ENCODE data around the gene VSIG10L2. TPM values are rescaled to one million over a fixed set of nuclear protein-coding genes. Genes with fewer than 3 reads are reported as not detected.

The VSIG10L2 gene
- total RNA-seq, 2 experiments from 2014 or later, result not detected

DNA sequence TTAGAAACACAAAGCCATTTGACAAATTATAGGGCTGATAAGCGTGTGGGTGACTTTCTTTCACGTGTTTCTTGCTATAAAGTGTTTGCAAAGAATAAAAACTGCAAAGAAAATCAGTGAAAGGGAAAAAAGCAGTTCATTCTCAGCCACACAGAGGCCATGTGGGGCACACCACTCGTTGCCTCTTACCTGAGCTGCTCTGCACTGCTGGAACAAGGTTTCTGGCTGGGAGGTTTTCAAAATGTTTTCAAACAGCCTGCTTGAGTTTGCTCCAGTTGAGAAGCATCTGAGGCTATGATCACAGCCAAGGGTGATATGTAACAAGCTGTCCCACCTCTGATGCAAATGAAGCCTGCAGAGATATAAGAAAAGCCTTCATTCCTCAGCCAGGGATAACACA is 14.7 kb upstream of the VSIG10L2 start:
- ChIA-PET CTCF (interaction anchor here (1.2 to 1.4 kb wide), 2 partner anchors 262 to 263 kb away, joined by 3 to 5 read pairs; no protein-coding TSS in a partner anchor), POLR2A (no interaction called here)
- DNase-seq (no peak), ATAC-seq (no peak)
- H3K27ac Mint-ChIP-seq, result no peak overlapping the region
- no peaks in the 10 kb centered on the region for H3K36me3 Mint-ChIP-seq (ENCODE audit: low read depth)
- H3K9me3 Mint-ChIP-seq (ENCODE audit: insufficient read depth), result no peaks in the 10 kb centered on the region
- H3K4me3 Mint-ChIP-seq, result no peak overlapping the region
- peaks cover 22% of the 10 kb centered on the region for H3K27me3 Mint-ChIP-seq (ENCODE audit: low read depth)
- peaks cover 16% of the 10 kb centered on the region for H3K4me1 Mint-ChIP-seq (ENCODE audit: low read depth)

DNA sequence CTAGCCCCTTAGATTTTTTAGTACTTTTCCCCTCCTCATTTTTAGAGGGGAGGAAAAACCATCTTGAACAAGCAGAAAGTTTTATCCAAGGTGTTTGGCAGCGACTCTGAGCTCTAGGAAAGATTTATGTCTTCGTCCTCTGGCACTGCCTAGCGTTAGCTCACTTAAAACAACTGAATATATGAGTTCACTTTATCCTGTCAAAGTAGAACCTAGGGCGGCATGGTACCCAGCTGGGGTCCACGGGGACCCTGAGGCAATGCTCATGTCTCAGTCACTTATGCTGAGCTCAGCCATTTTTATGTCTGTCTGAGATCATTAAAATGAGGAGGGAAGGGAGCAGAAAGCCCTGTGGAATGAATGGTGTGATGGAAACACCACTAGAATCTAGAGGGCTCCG is 14.2 kb upstream of the VSIG10L2 start:
- Mint-ChIP-seq H3K36me3 (ENCODE audit: low read depth) (no peaks in the 10 kb centered on the region), H3K27me3 (ENCODE audit: low read depth) (peaks cover 20% of the 10 kb centered on the region), H3K27ac (no peak overlapping the region), H3K4me1 (ENCODE audit: low read depth) (peaks cover 16% of the 10 kb centered on the region), H3K9me3 (ENCODE audit: insufficient read depth) (no peaks in the 10 kb centered on the region), H3K4me3 (no peak overlapping the region)
- ChIA-PET CTCF (interaction anchor here (1.4 kb wide), 1 partner anchor 262 kb away, joined by 5 read pairs; no protein-coding TSS in a partner anchor), POLR2A (no interaction called here)
- no peak for ATAC-seq
- DNase-seq, result no peak

DNA sequence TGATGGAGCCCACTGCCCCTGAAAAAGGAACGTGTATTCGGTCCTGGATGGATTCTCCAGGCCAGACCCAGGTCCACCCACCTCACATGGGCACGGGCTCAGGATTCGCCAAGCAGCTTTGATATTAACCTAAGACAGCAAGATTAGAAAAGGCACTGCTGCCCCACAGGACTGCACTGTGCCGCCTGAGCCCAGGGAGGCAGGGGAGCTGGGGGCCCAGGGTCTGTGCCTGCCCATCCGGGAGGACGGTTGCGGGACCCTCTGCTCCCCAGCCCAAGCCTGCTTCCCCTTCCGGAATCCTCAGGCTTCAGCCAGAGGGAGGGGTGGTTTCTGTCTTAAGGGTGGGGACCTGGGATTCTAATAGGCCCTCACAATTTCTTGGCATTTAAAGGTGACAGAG is 13.5 kb upstream of the VSIG10L2 start:
- H3K9me3 Mint-ChIP-seq (ENCODE audit: insufficient read depth), result no peaks in the 10 kb centered on the region
- no peak overlapping the region for H3K27ac Mint-ChIP-seq
- ChIA-PET CTCF (interaction anchor here (1.4 kb wide), 1 partner anchor 262 kb away, joined by 5 read pairs; no protein-coding TSS in a partner anchor), POLR2A (no interaction called here)
- H3K4me1 Mint-ChIP-seq (ENCODE audit: low read depth), result peaks cover 16% of the 10 kb centered on the region
- no peak overlapping the region for H3K4me3 Mint-ChIP-seq
- peaks cover 20% of the 10 kb centered on the region for H3K27me3 Mint-ChIP-seq (ENCODE audit: low read depth)
- DNase-seq, result no peak
- ATAC-seq, result no peak
- H3K36me3 Mint-ChIP-seq (ENCODE audit: low read depth), result no peaks in the 10 kb centered on the region

DNA sequence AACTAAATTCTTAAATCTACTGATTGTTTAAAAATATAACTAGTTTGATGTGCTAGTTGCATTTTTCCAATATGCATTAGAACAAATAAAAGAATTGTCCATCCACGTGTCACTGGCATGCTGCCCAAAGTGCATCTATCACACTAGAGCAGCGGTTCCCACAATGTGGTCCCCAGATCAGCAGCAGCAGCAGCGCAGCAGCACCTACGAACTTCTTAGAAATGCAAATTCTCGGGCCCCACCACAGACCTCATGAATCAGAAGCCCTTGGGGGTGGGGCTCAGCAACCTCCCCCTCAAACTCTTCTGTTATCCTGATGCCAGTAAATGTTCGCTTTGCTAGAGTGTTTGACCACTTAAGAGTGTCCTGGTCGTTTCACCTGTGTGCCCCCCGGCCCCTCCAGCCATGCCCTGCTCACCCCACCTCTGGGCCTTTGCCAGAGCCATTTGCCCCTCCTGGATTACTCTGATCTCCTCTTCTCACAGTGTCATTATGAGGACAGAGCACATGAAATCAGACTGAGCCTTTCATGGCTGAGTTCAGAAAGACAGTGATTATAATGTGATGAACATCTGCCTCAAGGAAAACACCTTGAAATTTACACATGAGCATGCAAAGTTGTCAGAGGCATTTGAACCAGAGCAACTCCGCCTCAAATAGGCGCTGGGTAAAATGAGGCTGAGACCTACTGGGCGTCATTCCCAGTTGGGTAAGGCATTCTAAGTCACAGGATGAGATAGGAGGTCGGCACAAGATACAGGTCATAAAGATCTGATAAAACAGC is 12.6 kb upstream of the VSIG10L2 start:
- ATAC-seq, result peak; percentile 69
- Mint-ChIP-seq H3K36me3 (ENCODE audit: low read depth) (no peaks in the 10 kb centered on the region), H3K9me3 (ENCODE audit: insufficient read depth) (peaks cover 4% of the 10 kb centered on the region), H3K4me1 (ENCODE audit: low read depth) (peaks cover 20% of the 10 kb centered on the region), H3K27me3 (ENCODE audit: low read depth) (peaks cover 20% of the 10 kb centered on the region), H3K27ac (no peak overlapping the region), H3K4me3 (no peak overlapping the region)
- DNase-seq, result peak; percentile 61
- ChIA-PET POLR2A (no interaction called here), CTCF (interaction anchor here (1.4 kb wide), 1 partner anchor 261 kb away, joined by 5 read pairs; no protein-coding TSS in a partner anchor)

DNA sequence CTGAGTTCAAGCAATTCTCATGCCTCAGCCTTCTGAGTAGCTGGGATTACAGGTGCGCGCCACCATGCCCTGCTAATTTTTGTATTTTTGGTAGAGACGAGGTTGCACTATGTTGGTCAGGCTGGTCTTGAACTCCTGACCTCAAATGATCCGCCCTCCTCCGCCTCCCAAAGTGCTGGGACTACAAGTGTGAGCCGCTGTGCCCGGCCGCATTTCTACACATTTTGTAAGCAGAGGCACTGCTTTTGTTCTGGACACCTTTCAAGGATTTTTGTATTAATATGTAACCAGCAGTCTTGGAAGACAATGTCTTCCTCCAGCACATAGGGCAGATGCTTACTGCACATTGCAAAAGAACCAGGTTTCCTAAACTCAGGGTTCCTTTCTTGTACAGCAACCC is 11.4 kb upstream of the VSIG10L2 start:
- Mint-ChIP-seq H3K9me3 (ENCODE audit: insufficient read depth) (peaks cover 4% of the 10 kb centered on the region), H3K27me3 (ENCODE audit: low read depth) (peaks cover 13% of the 10 kb centered on the region), H3K27ac (no peak overlapping the region), H3K4me3 (no peak overlapping the region), H3K4me1 (ENCODE audit: low read depth) (peaks cover 29% of the 10 kb centered on the region), H3K36me3 (ENCODE audit: low read depth) (peaks cover 3% of the 10 kb centered on the region)
- no peak for DNase-seq
- no peak for ATAC-seq
- ChIA-PET POLR2A (no interaction called here), CTCF (interaction anchor here (1.0 kb wide), 1 partner anchor 10 kb away, joined by 3 read pairs; no protein-coding TSS in a partner anchor)

DNA sequence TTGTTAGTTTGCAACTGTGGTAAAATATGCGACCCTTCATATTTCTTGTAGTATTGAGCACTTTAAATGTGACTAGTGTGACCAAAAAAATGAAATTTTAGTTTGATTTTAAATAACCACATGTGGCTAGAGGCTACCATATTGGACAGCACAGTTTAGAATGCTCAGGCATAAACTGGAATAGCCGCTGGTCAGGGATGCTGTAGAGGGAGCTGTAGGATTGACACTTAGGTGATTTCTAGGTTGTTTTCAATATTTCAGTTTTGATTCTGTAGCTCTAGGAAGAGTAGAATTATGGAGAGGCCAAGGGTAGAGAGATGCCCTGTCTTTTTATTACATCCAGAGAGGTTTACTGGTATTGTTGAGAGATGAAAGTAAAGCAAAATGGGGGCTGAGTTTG is 10.8 kb upstream of the VSIG10L2 start:
- peaks cover 9% of the 10 kb centered on the region for H3K27me3 Mint-ChIP-seq (ENCODE audit: low read depth)
- ATAC-seq (no peak), DNase-seq (no peak)
- ChIA-PET POLR2A (no interaction called here), CTCF (interaction anchor here (1.0 kb wide), 1 partner anchor 10 kb away, joined by 3 read pairs; no protein-coding TSS in a partner anchor)
- H3K9me3 Mint-ChIP-seq (ENCODE audit: insufficient read depth), result peaks cover 4% of the 10 kb centered on the region
- no peak overlapping the region for H3K4me3 Mint-ChIP-seq
- H3K36me3 Mint-ChIP-seq (ENCODE audit: low read depth), result peaks cover 3% of the 10 kb centered on the region
- peaks cover 29% of the 10 kb centered on the region for H3K4me1 Mint-ChIP-seq (ENCODE audit: low read depth)
- H3K27ac Mint-ChIP-seq, result no peak overlapping the region

DNA sequence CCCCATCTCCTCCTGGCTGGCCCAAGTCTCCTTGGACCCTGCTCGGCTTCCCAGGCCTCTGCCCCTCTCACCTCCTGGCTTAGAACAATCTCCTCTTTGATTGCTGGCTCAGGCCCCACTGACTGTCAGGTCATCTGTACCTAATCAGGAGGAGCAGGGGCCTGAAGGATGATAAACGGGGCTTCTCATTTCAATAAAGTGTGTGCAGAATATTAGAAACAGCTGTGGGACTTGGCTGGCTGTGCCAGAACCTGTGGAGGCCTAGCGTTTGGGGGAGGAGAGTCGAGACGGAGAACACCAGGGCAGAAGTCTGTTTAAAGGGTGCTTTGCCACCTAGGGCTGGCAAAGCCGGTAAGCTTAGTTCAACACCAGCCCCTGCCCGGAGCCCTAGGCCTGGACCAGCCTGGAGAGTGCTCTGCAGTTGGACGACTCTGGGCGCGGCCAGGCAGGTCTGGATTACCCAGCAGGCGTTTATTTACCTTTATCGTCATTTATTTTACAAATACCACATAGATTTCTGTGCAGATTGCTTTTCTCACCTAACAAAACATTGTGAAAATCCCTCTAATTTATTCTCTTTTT is 10.1 kb upstream of the VSIG10L2 start:
- CTCF ChIA-PET, result no interaction called here
- Mint-ChIP-seq H3K27ac (no peak overlapping the region), H3K27me3 (ENCODE audit: low read depth) (peaks cover 8% of the 10 kb centered on the region), H3K36me3 (ENCODE audit: low read depth) (peaks cover 3% of the 10 kb centered on the region), H3K4me3 (no peak overlapping the region), H3K4me1 (ENCODE audit: low read depth) (peaks cover 29% of the 10 kb centered on the region), H3K9me3 (ENCODE audit: insufficient read depth) (peaks cover 4% of the 10 kb centered on the region)
- DNase-seq, result no peak
- POLR2A ChIA-PET, result no interaction called here
- no peak for ATAC-seq

DNA sequence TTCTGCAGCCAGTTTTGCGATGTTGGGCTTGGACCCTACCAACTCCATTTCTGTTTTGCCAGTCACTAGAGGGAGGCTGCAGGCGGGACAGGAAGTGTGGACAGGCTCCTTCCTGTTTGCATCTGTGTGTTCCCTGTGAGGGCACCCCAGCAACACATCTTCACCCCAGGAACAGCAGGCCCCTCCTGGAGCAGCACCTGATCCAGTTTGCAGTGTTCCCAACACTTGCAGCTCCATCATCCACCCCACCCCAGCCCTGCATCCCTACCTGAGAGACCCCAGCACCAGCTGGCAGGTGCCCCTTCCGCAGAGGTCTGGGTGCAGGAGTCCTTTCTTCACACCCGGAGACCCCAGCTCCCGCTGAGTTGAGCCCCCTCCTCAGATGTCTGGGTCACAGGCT is 7.4 kb upstream of the VSIG10L2 start:
- no peak for ATAC-seq
- Mint-ChIP-seq H3K27me3 (ENCODE audit: low read depth) (peaks cover 8% of the 10 kb centered on the region), H3K4me1 (ENCODE audit: low read depth) (peaks cover 18% of the 10 kb centered on the region), H3K4me3 (no peak overlapping the region), H3K9me3 (ENCODE audit: insufficient read depth) (peaks cover 4% of the 10 kb centered on the region), H3K36me3 (ENCODE audit: low read depth) (peaks cover 3% of the 10 kb centered on the region), H3K27ac (peak overlapping the region; percentile 75)
- ChIA-PET CTCF (interaction anchor here (1.4 to 2.4 kb wide), 2 partner anchors 11 to 255 kb away, joined by 3 to 16 read pairs; no protein-coding TSS in a partner anchor), POLR2A (no interaction called here)
- DNase-seq, result peak; percentile 29

DNA sequence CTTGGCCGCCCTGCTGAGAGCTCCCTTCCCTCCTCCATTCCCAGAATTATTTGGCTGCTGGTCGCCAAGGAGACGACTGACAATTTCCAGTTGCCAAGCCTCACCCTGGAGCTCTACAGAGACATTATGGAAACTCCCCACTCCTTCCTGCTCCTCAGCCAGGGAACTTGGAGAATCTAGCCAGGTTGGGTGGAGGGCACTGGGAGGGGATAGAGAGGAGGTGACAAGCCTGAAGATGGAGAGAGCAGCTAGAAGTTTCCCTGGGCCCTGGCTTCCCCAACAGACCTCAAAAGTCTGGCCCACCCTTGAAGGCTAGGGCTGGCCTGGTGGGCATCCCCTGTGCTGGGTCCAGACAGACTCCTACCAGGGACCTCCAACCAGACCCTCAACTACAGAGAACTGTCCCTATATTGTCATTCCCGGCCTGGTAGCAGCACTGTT is 6.7 kb upstream of the VSIG10L2 start:
- ChIA-PET CTCF (interaction anchor here (1.4 to 2.4 kb wide), 2 partner anchors 11 to 255 kb away, joined by 3 to 16 read pairs; no protein-coding TSS in a partner anchor), POLR2A (no interaction called here)
- Mint-ChIP-seq H3K36me3 (ENCODE audit: low read depth) (peaks cover 3% of the 10 kb centered on the region), H3K27me3 (ENCODE audit: low read depth) (peaks cover 8% of the 10 kb centered on the region), H3K27ac (peak overlapping the region; percentile 49), H3K4me1 (ENCODE audit: low read depth) (peaks cover 15% of the 10 kb centered on the region), H3K4me3 (no peak overlapping the region), H3K9me3 (ENCODE audit: insufficient read depth) (peaks cover 4% of the 10 kb centered on the region)
- no peak for DNase-seq
- no peak for ATAC-seq

DNA sequence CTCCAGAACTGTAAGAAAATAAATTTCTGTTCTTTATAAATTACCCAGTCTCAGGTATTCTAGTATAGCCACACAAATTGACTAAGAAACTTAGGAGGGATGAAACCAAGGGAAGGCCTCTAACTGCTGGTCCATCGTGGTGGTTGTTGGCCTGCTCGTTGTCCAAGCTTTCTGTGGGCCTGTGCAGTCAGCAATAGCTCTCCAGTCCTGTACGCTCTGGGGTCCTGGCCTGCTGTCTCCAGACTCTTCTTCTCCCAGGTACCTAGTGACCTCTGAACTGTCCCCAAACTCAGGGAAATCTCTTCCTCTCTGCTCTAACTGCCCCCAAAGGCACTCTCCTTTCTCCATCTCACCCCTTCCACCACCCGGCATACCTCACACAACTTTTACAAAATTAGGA is 5.7 kb upstream of the VSIG10L2 start:
- Mint-ChIP-seq H3K9me3 (ENCODE audit: insufficient read depth) (peaks cover 4% of the 10 kb centered on the region), H3K4me3 (no peak overlapping the region), H3K4me1 (ENCODE audit: low read depth) (peaks cover 15% of the 10 kb centered on the region), H3K27me3 (ENCODE audit: low read depth) (peaks cover 7% of the 10 kb centered on the region), H3K27ac (no peak overlapping the region), H3K36me3 (ENCODE audit: low read depth) (peaks cover 3% of the 10 kb centered on the region)
- DNase-seq (no peak), ATAC-seq (no peak)
- ChIA-PET POLR2A (no interaction called here), CTCF (interaction anchor here (4.1 kb wide), 1 partner anchor 253 kb away, joined by 32 read pairs; no protein-coding TSS in a partner anchor)

DNA sequence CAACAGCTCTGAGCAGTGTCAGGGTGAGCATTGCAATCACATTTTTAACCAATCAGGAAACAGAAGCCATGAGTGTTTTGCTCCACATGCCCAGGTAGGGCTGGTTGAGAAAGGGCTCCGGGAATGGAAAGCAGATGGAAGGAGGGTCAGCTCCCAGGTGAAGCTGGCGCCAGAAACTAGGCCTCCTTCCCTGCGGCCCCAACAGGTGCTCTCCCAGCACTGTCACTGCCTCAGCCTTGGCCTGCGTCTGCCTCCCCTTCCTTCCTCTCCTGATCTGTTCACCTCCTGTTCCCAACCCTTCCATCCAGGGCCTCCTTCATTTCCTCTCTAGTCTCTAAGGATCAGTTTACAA is 4.6 kb upstream of the VSIG10L2 start:
- H3K9me3 Mint-ChIP-seq (ENCODE audit: insufficient read depth), result peaks cover 4% of the 10 kb centered on the region
- DNase-seq (no peak), ATAC-seq (no peak)
- POLR2A ChIA-PET, result no interaction called here
- peaks cover 15% of the 10 kb centered on the region for H3K4me1 Mint-ChIP-seq (ENCODE audit: low read depth)
- H3K4me3 Mint-ChIP-seq, result no peak overlapping the region
- no peak overlapping the region for H3K27ac Mint-ChIP-seq
- CTCF ChIA-PET, result interaction anchor here (1.3 to 4.1 kb wide), 4 partner anchors 15 to 252 kb away, joined by 3 to 32 read pairs (median 4); no protein-coding TSS in a partner anchor
- H3K27me3 Mint-ChIP-seq (ENCODE audit: low read depth), result peaks cover 5% of the 10 kb centered on the region
- peaks cover 3% of the 10 kb centered on the region for H3K36me3 Mint-ChIP-seq (ENCODE audit: low read depth)

Data from activated CD8-positive, alpha-beta T cell treated with anti-CD3 and anti-CD28 coated beads, Interleukin-2, amount 10 ng/mL, durations not matched to agents 7 days and 5 days (primary cell).